Measurements from ENCODE around the gene PYGL. TPM values are rescaled to one million over a fixed set of nuclear protein-coding genes. Genes with fewer than 3 reads are reported as not detected.
"Not testable (repeated sequence)": the region's sequence is repeated elsewhere in the genome, so short reads cannot be mapped to it uniquely, and the experiment has no call there.

PYGL gene
- total RNA-seq, 2 donors from 2014 or later = 27.3 to 30.2 TPM

GRCh38 chr14:50896421-50896820, 47.9 kb downstream of the PYGL start:
- not testable (repeated sequence) for DNase-seq, ATAC-seq

GRCh38 chr14:50892255-50892654, 52.0 kb downstream of the PYGL start:
- intact Hi-C loops (cut with DNase I) = no loop called here
- ATAC-seq = no peak
- DNase-seq = no peak

More at GRCh38 chr14:50896421-50896820, 47.9 kb downstream of the PYGL start:
- intact Hi-C loops (cut with DNase I) = not testable (repeated sequence)

- ATAC-seq (no peak), DNase-seq (no peak)
- intact Hi-C loops (cut with DNase I) = no loop called here
Observed at GRCh38 chr14:50887476-50887875, 56.8 kb downstream of the PYGL start.

DNA sequence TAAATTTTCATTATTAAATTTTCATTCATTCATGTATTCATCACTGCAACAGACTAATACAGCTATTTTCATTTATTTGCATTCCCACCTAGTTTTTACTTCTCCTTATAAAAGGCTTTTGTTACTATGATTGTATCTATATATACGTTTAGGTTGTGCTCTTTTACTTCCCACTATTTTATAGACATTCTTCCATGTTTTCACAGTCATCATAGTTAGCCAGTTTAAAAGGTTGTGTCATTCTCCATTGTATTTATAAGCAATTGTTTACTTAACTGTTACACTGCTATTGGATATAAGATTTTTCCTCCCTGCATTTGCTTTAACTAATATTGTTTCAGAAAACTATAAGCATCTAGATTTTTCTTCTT, 60.5 kb downstream of the PYGL start:
- intact Hi-C loops (cut with DNase I) = no loop called here
- ATAC-seq = no peak
- no peak for DNase-seq

DNA sequence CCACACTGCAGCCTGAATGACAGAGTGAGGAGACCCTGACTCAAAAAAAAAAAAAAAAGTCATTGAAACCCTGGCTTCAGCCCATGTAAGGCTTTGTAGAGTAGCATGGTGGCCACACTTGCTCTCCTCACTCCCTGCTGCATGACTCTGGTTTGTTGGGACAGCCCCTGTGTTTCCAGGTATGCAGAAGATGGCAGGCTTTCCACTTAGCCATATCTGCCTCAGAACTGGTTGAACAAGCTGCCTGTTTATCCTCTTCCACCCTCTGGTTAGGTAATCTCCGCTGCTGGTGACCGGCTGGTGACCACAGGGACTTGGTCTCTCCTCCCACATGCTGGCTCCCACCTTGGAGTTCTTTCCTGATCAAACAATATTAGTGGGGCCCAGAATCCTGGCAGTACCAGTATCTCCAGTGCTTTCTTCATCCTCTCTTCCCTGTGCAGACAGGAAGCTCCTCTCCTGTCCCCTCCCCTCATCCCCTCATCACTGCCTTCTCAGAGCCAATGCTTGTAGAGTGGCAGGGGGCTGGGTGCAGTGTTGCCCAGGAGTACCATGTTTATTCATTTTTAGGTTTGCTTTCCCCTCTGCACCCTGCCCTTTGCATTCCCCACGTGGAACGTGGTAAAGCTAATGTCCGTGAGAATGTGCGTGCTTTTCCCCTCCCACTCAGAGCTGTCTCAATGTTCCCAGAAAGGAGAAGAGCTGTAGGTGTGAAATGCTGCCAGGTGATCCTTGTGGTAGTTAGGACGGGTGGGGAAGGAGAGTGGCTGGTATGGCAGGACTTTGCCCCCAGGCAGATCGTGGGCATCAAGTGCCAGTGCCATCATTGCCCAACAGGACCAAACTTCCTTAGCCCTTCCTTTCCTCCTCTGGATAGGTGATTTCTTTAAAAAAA, 61.1 kb downstream of the PYGL start:
- ATAC-seq = no peak
- no peak for DNase-seq
- intact Hi-C loops (cut with DNase I) = no loop called here

GRCh38 chr14:50875359-50876070, 68.8 kb downstream of the PYGL start:
- ATAC-seq (no peak), DNase-seq (no peak)
- intact Hi-C loops (cut with DNase I) = no loop called here

- intact Hi-C loops (cut with DNase I) = no loop called here
- ATAC-seq (no peak), DNase-seq (no peak)
Observed at GRCh38 chr14:50874757-50875156, 69.5 kb downstream of the PYGL start.

- intact Hi-C loops (cut with DNase I) = no loop called here
- ATAC-seq (peak; percentile 72 to 85), DNase-seq (peak; percentile 31)
Observed at GRCh38 chr14:50871914-50872732, 72.2 kb downstream of the PYGL start, which contains the start of gene ABHD12B. Gene ABHD12B (plus strand): TSS chr14:50872053. CDS start chr14:50872175, 122 bp downstream.

- ATAC-seq = no peak
- intact Hi-C loops (cut with DNase I) = no loop called here
- no peak for DNase-seq
Observed at GRCh38 chr14:50871228-50871627, 73.1 kb downstream of the PYGL start.

DNA sequence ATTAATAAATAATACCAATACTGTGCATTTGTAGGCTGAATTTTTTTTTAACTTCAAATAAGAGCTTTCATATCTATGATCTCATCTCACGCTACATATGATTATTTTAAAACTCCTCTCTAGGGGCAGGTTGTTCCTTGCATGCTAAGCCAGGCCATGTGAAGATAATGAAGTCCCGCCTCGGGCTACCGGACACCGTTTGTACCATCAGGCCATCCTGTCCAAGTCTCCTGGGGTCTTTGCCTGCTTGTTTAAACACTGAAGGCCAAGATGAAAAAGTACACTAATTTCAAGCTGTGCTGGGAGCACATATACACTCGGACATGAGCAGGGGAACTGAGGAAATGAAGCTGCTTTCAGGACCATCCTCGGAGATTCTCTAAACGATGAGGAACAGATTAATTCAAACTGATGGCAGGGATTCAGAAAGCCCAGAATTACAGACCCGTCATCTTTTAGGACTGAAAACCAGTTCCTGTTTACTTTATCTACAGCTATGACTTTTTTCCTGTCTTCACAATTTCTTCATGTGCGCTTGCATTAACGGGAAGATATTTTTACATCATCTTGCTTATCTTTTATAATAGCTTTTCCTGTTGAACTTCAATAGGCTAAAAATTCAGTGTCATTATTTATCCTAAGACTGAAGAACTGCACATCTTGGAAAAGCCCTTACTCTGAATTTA, 78.7 kb downstream of the PYGL start:
- ATAC-seq (no peak), DNase-seq (no peak)
- intact Hi-C loops (cut with DNase I) = no loop called here

- intact Hi-C loops (cut with DNase I) = loop anchor here in 1 of 2 donors (5.0 kb wide), 2 partner anchors 88 to 268 kb away; no protein-coding TSS in a partner anchor
- ATAC-seq (no peak), DNase-seq (no peak)
Observed at GRCh38 chr14:50864946-50865345, 79.3 kb downstream of the PYGL start.

DNA sequence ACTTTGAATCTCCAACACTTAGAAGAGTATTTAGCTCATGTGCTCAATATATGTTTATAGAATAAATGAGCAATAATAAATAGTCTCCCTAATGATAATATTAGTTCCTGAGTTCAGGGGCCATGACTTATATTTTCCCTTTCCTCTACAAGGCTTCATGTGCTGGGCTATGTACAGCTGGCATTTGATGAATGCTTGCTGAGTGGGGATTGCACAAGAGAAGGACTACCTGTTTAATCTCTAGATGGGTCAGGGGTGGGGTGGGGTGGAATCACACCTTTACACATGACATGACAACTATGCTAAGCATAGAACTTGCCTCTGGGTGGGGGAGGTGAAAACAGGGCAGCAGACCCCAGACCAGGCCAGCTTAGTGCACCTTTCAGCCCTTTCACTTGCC, 80.0 kb downstream of the PYGL start:
- intact Hi-C loops (cut with DNase I) = loop anchor here in 1 of 2 donors (5.0 kb wide), 2 partner anchors 87 to 267 kb away; no protein-coding TSS in a partner anchor
- ATAC-seq (no peak), DNase-seq (no peak)

DNA sequence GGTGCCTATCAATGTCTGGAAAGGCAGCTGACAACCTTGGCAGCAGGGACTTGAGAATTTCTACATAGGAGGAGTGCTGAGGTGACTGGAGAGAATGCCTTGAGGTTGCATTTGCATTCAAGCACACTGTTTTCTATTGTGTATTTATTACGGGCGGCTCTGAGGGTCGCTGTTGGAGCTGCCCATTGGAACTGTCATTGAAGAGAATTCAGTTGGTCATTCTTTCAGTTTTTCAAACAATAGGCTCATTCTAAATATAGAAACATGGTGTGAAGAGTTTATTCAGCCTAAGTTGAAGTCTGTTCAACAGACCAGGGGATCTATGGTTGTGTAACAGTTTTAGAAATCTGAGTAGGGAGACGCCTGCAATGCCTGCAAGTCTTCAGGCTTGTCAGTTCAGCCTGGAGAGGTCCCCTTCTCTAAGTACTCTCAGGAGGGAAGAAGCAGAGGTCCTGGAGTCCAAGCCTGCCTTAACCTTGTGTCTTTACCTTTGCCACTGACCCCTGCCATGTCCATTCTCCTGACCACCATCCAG, 82.2 kb downstream of the PYGL start:
- ATAC-seq (no peak), DNase-seq (no peak)
- intact Hi-C loops (cut with DNase I) = loop anchor here in 1 of 2 donors (5.0 kb wide), 2 partner anchors 85 to 265 kb away; no protein-coding TSS in a partner anchor

DNA sequence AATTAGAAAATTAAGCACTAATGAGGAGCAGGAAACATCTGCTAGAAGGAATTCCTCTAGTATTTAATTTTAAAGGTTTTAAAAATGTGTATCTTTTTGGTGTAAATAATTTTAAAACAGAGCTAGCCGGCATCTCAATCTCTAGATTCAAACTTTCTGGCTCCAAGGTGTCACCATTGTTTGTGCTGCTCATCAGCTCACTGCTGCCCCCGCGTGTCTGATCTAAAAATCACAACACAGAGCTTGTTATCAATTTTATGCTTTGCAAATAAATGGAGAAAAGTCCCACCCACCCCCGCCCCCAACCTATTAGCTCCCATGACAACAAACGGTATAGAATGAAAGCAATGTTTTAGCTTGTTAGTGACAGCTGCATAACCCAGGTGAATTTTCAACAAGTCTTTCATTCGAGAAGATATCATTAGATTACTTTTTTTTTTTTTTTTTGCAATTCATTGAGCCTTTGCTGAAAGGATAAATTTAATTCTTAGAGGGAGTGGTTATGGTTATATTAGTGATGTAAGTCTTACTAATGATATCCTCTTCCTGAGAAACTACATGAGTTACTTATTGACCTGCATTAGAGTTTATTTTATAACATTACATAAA, 83.7 kb downstream of the PYGL start:
- peak; percentile 83 for DNase-seq
- intact Hi-C loops (cut with DNase I) = loop anchor here in 1 of 2 donors (5.0 kb wide), 2 partner anchors 83 to 263 kb away; no protein-coding TSS in a partner anchor
- ATAC-seq = peak; percentile 79

- intact Hi-C loops (cut with DNase I) = loop anchor here in 1 of 2 donors (10.0 kb wide), 1 partner anchor 254 kb away; no protein-coding TSS in a partner anchor
- DNase-seq (no peak), ATAC-seq (no peak)
Observed at GRCh38 chr14:50859296-50859624, 85.0 kb downstream of the PYGL start.

DNA sequence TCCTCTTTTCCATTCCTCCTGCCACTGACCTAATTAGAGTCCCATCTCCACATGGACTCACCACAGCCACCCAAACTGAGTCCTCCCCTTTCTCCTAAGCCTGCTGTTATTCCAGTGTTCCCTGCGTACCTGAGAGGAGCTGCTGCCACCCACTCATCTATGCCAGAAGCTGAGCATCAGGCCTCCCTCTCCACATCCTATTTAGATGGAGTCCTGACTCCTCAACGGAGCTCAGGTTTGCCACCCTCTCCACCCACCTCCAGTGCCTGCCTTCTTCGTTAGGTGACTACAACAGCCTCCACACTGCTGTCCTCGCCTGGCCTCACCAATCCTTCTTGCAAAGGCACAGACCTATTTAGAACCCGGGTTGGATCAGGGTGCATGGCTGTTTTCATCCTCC, 87.6 kb downstream of the PYGL start:
- intact Hi-C loops (cut with DNase I) = loop anchor here in 1 of 2 donors (10.0 kb wide), 1 partner anchor 252 kb away; no protein-coding TSS in a partner anchor
- no peak for DNase-seq
- no peak for ATAC-seq

DNA sequence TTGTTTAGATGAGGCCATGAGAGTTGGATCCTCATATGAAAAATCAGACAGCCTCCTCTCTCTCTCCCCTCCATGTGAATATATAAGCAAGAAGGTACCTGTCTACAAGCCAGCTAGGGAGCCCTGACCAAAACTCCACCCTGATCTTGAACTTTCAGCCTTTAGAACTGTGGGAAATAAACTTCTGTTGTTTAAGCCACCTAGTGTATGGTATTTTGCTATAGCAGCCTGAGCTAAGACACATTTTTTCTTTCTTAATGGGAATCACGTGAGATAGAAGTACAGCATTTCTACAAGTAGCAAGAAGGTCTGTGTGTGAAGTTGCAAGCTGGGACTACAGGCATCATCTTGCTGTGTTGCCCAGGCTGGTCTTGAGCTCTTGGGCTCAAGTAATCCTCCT, 88.7 kb downstream of the PYGL start:
- intact Hi-C loops (cut with DNase I) = loop anchor here in 1 of 2 donors (10.0 kb wide), 1 partner anchor 251 kb away; no protein-coding TSS in a partner anchor
- no peak for DNase-seq
- ATAC-seq = no peak

Measured in left cardiac atrium (tissue), 4 donors.